ENCODE data around the gene SWT1. TPM values are rescaled to one million over a fixed set of nuclear protein-coding genes. Genes with fewer than 3 reads are reported as not detected.

SWT1 gene
- total RNA-seq, 6 experiments from 2014 or later: 2.0 to 3.9 (median 2.4) TPM

- Histone ChIP-seq H3K4me3 (no peak overlapping the region), H3K27ac (no peak overlapping the region), H3K36me3 (no peaks in the 10 kb centered on the region), H3K9me3 (no peaks in the 10 kb centered on the region), H3K27me3 (no peaks in the 10 kb centered on the region), H3K4me1 (no peaks in the 10 kb centered on the region)
- no CpG with 5 or more reads among the region's 1 CpG for WGBS (ENCODE audit: insufficient coverage, low coverage, low lambda C conversion rate, missing lambda C conversion rate)
- intact Hi-C loops (cut with DNase I): no loop called here
- no peak for DNase-seq
- no peak for TF ChIP-seq POLR2A (IDR thresholded peaks at IDR 0.05)
- TF ChIP-seq CTCF (IDR thresholded peaks at IDR 0.05): no peak
- no peak for ATAC-seq
These were observed 80.7 kb downstream of the SWT1 start for GRCh38 chr1:185237661-185238060.

- DNase-seq: no peak
- no peaks in the 10 kb centered on the region for H3K36me3 ChIP-seq
- H3K4me1 ChIP-seq: no peaks in the 10 kb centered on the region
- peak in 2 of 4 donors; percentile 39 to 58 for ATAC-seq
- intact Hi-C loops (cut with DNase I): no loop called here
- no peaks in the 10 kb centered on the region for H3K9me3 ChIP-seq
- no peak overlapping the region for H3K4me3 ChIP-seq
- H3K27me3 ChIP-seq: no peaks in the 10 kb centered on the region
- H3K27ac ChIP-seq: no peak overlapping the region
- WGBS (ENCODE audit: insufficient coverage, low coverage, low lambda C conversion rate, missing lambda C conversion rate): 28% methylated on average over 1 of the region's 1 CpG
- TF ChIP-seq POLR2A (IDR thresholded peaks at IDR 0.05): no peak
- peak; percentile 30 to 57 (median 48) for TF ChIP-seq CTCF (IDR thresholded peaks at IDR 0.05)
These were observed 81.5 kb downstream of the SWT1 start for GRCh38 chr1:185238447-185238846.

GRCh38 chr1:185239861-185240260 is 82.9 kb downstream of the SWT1 start:
- Histone ChIP-seq H3K36me3 (no peaks in the 10 kb centered on the region), H3K27ac (no peak overlapping the region), H3K4me1 (no peaks in the 10 kb centered on the region), H3K4me3 (no peak overlapping the region), H3K9me3 (no peaks in the 10 kb centered on the region), H3K27me3 (no peaks in the 10 kb centered on the region)
- ATAC-seq (no peak), DNase-seq (no peak)
- intact Hi-C loops (cut with DNase I): no loop called here
- WGBS (ENCODE audit: insufficient coverage, low coverage, low lambda C conversion rate, missing lambda C conversion rate): 84% methylated on average over 1 of the region's 1 CpG
- TF ChIP-seq POLR2A (IDR thresholded peaks at IDR 0.05) (no peak), CTCF (IDR thresholded peaks at IDR 0.05) (no peak)

GRCh38 chr1:185241127-185241526 is 84.2 kb downstream of the SWT1 start:
- no peaks in the 10 kb centered on the region for H3K36me3 ChIP-seq
- TF ChIP-seq CTCF (IDR thresholded peaks at IDR 0.05): no peak
- no peak for TF ChIP-seq POLR2A (IDR thresholded peaks at IDR 0.05)
- H3K27me3 ChIP-seq: no peaks in the 10 kb centered on the region
- no peak overlapping the region for H3K27ac ChIP-seq
- no peak for DNase-seq
- no peak for ATAC-seq
- intact Hi-C loops (cut with DNase I): no loop called here
- no peak overlapping the region for H3K4me3 ChIP-seq
- no peaks in the 10 kb centered on the region for H3K9me3 ChIP-seq
- no peaks in the 10 kb centered on the region for H3K4me1 ChIP-seq
